PC-9 (cell line): ENCODE data around the gene CPTP. TPM values are rescaled to one million over a fixed set of nuclear protein-coding genes. Genes with fewer than 3 reads are reported as not detected.

Experiments
- BruUV-seq: library from RNA; stranded (reverse); fragments of 400-500 nt; replicated peaks from 2 replicates; lab custom pipeline; 2021; lab: Mats Ljungman, UMichigan
- CTCF ChIA-PET: fragments of 300-600 bp; sonication (Branson Sonifier 250); formaldehyde crosslinking; loops from one replicate; lab custom pipeline; 2022; ENCODE audit warnings: antibody characterized with exemption; lab: Charles Lee
- POLR2A ChIA-PET: fragments of 300-600 bp; sonication (Branson Sonifier 250); formaldehyde crosslinking; loops from one replicate; lab custom pipeline; 2022; ENCODE audit warnings: antibody characterized with exemption; ENCODE audit not compliant: unreplicated experiment; lab: Charles Lee
- DNase-seq, 2 experiments: peaks; one replicate each; pipeline versions ENCODE4 v3.0.0 to v3.0.0-alpha.2; 2015 to 2022; ENCODE audit warnings: mixed read lengths in 1 of 2
- H2AFZ ChIP-seq: fragments of 200-600 bp; sonication (generic); 2 replicates; pipeline ENCODE4 v1.8.1; 2017; ENCODE audit warnings: antibody characterized with exemption
- H3F3A ChIP-seq: fragments of 200-600 bp; sonication (generic); 2 replicates; pipeline ENCODE4 v1.8.1; 2017; ENCODE audit warnings: antibody characterized with exemption, mild to moderate bottlenecking, low read depth; ENCODE audit not compliant: insufficient read depth
- H3K27ac ChIP-seq: fragments of 200-600 bp; sonication (generic); 2 replicates; pipeline ENCODE4 v1.6.1; 2016; ENCODE audit warnings: mixed run types
- H3K27me3 ChIP-seq: fragments of 200-600 bp; sonication (generic); 2 replicates; pipeline ENCODE4 v1.6.1; 2016; ENCODE audit warnings: low read depth, mixed run types; ENCODE audit not compliant: insufficient read depth
- H3K36me3 ChIP-seq: fragments of 200-600 bp; sonication (generic); 2 replicates; pipeline ENCODE4 v1.6.1; 2016; ENCODE audit warnings: low read depth, mixed run types
- H3K4me1 ChIP-seq: fragments of 200-600 bp; sonication (generic); replicated peaks from 2 replicates; pipeline ENCODE4 v1.6.1; 2016; ENCODE audit warnings: mixed run types; ENCODE audit not compliant: insufficient read depth
- H3K4me2 ChIP-seq: fragments of 200-600 bp; sonication (generic); 2 replicates; pipeline ENCODE4 v1.6.1; 2017; ENCODE audit warnings: mixed run types
- H3K4me3 ChIP-seq: fragments of 200-600 bp; sonication (generic); 2 replicates; pipeline ENCODE4 v1.6.1; 2016; ENCODE audit warnings: mixed run types
- H3K79me2 ChIP-seq: fragments of 200-600 bp; sonication (generic); 2 replicates; pipeline ENCODE4 v1.6.1; 2017; ENCODE audit warnings: low read depth, mixed run types
- H3K9me2 ChIP-seq: fragments of 200-600 bp; sonication (generic); 2 replicates; pipeline ENCODE4 v1.8.1; 2017; ENCODE audit warnings: mild to moderate bottlenecking; ENCODE audit not compliant: insufficient read depth
- H3K9me3 ChIP-seq: fragments of 200-600 bp; sonication (generic); 2 replicates; pipeline ENCODE4 v1.8.1; 2016; ENCODE audit warnings: low read depth; ENCODE audit not compliant: insufficient read depth
- H4K20me1 ChIP-seq: fragments of 200-600 bp; sonication (generic); 2 replicates; pipeline ENCODE4 v1.8.1; 2017; ENCODE audit not compliant: insufficient read depth
- EZH2 ChIP-seq: fragments of 200-600 bp; sonication (generic); IDR thresholded peaks from 2 replicates; pipeline ENCODE4 v1.8.0; 2017; ENCODE audit warnings: antibody characterized with exemption, low read depth
- intact Hi-C: fragments of 100-400 bp; cut with micrococcal nuclease; formaldehyde crosslinking; loops from one replicate; pipeline ENCODE4 v1.10.0; 2022; ENCODE audit not compliant: unreplicated experiment
- total RNA-seq: library from RNA; stranded (reverse); gene quantifications from 2 replicates; pipeline ENCODE4 v1.2.3, GENCODE V29; 2021
- TF ChIP-seq, protein P1 (sequence below): fragments of 200-600 bp; sonication (generic); conservative IDR thresholded peaks from 2 replicates; pipeline ENCODE4 v1.6.1; 2017; ENCODE audit warnings: mixed run types, antibody characterized with exemption, mild to moderate bottlenecking, moderate library complexity

CPTP gene
- total RNA-seq, 1 experiment from 2014 or later, result 33.7 TPM

DNA sequence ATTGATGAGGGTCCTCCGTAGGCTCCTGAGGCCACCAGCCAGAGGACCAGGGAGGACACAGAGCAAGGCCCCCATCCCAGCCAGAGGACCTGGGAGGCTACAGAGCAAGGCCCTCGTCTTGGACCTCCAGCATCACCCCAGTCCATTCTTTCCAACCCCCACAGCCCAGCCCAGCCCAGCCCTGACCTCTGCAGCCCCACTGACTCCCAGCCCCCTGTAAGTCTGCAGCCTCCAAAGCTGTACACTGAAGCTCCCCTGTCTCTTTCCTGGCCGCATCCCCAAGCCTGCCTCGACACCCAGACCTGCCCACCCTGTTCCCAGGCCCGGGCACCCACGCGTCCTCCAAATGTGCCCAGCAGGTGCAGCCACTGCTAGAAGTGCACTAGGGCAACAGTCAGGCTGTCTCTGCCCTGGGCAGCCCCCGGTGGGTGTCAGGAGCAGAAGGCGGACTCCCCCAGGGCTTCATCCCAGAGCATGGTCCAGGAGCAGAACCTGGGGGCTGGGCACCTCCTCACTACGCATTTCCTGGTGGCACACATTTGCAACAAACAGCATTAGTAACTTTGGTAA is 22.5 kb downstream of the CPTP start:
- peaks cover 55% of the 10 kb centered on the region for H3K4me1 ChIP-seq
- no TSS peak for BruUV-seq
- H4K20me1 ChIP-seq, result no peaks in the 10 kb centered on the region
- no peak overlapping the region for H2AFZ ChIP-seq
- no peaks in the 10 kb centered on the region for H3K9me3 ChIP-seq
- peak overlapping the region; percentile 93 for H3K4me2 ChIP-seq
- H3K4me3 ChIP-seq, result peak overlapping the region; percentile 85
- TF ChIP-seq, protein P1, sequence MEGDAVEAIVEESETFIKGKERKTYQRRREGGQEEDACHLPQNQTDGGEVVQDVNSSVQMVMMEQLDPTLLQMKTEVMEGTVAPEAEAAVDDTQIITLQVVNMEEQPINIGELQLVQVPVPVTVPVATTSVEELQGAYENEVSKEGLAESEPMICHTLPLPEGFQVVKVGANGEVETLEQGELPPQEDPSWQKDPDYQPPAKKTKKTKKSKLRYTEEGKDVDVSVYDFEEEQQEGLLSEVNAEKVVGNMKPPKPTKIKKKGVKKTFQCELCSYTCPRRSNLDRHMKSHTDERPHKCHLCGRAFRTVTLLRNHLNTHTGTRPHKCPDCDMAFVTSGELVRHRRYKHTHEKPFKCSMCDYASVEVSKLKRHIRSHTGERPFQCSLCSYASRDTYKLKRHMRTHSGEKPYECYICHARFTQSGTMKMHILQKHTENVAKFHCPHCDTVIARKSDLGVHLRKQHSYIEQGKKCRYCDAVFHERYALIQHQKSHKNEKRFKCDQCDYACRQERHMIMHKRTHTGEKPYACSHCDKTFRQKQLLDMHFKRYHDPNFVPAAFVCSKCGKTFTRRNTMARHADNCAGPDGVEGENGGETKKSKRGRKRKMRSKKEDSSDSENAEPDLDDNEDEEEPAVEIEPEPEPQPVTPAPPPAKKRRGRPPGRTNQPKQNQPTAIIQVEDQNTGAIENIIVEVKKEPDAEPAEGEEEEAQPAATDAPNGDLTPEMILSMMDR, result no peak
- TF ChIP-seq EZH2, result no peak
- no peak for DNase-seq
- H3K27ac ChIP-seq, result peak overlapping the region; percentile 92
- intact Hi-C loops, result loop anchor here (5.0 to 10.0 kb wide), 2 partner anchors 75 to 88 kb away; partner anchors contain the start of genes UBE2J2 and VWA1
- no peaks in the 10 kb centered on the region for H3K27me3 ChIP-seq
- peaks cover under 1% of the 10 kb centered on the region; the same call in 1 of the 2 replicates for H3K36me3 ChIP-seq
- CTCF ChIA-PET, result no interaction called here
- peaks cover 58% of the 10 kb centered on the region for H3K79me2 ChIP-seq
- H3F3A ChIP-seq, result peaks cover 62% of the 10 kb centered on the region
- no peaks in the 10 kb centered on the region for H3K9me2 ChIP-seq
- POLR2A ChIA-PET, result interaction anchor here (0.5 to 0.7 kb wide), 2 partner anchors 204 to 339 kb away, joined by 3 to 5 read pairs; no protein-coding TSS in a partner anchor

DNA sequence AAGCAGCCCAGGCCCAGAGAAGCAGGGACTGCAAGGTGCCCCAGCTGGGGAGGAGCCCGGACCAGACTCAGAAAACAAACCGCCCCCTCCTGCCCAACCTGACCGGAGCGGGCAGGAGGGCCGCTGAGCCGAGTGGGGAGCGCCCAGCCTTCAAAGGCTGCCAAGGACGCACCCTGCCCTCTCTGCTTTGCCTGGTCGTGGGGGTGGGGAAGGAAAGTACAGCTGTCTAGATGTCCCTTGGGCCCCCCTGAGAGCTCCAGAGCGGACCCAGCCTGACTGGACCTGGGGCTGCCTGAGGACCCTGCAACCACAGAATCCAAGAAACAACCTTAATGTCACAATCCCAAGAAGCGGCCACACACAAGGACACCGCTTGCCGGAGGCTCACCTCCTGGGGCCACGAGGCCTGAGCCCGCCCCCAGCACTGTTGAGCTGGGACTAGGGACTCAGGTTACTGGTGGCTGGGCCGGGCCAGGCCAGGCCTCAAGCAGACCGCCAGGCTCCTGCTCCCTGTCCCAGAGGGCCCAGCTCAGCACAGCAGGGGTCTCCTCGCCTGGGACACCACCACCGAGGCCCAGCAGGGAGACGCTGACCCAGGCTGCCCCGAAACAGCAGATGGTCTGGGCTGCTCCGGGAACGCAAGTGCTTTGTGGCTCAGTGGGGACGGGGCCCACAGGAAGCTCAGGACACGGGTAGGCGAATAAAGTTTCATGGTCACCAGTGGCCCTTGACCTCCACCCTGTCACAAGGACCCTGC is 23.2 kb downstream of the CPTP start:
- peak; percentile 77 to 78 for DNase-seq
- Histone ChIP-seq H3K27me3 (no peaks in the 10 kb centered on the region), H3K4me1 (peaks cover 49% of the 10 kb centered on the region), H3K4me2 (peak overlapping the region; percentile 93), H3F3A (peaks cover 62% of the 10 kb centered on the region), H3K79me2 (peaks cover 57% of the 10 kb centered on the region), H2AFZ (peak overlapping the region; percentile 16; the same call in 1 of the 2 replicates), H3K9me3 (no peaks in the 10 kb centered on the region), H3K36me3 (no peaks in the 10 kb centered on the region), H3K27ac (peak overlapping the region; percentile 56), H3K9me2 (no peaks in the 10 kb centered on the region), H4K20me1 (no peaks in the 10 kb centered on the region), H3K4me3 (peak overlapping the region; percentile 85)
- BruUV-seq, result TSS peak; percentile 11
- TF ChIP-seq, protein P1, result no peak
- TF ChIP-seq EZH2, result no peak
- ChIA-PET CTCF (interaction anchor here (0.6 to 1.0 kb wide), 4 partner anchors 27 to 478 kb away, joined by 3 to 5 read pairs (median 4); partner anchors contain the start of gene AURKAIP1), POLR2A (interaction anchor here (0.5 to 0.7 kb wide), 3 partner anchors 185 to 340 kb away, joined by 3 to 5 read pairs (median 4); no protein-coding TSS in a partner anchor)
- intact Hi-C loops, result loop anchor here (5.0 to 10.0 kb wide), 2 partner anchors 76 to 87 kb away; partner anchors contain the start of genes UBE2J2 and VWA1
